Stomach (tissue), 9 donors: ENCODE data around the gene BRD9. TPM values are rescaled to one million over a fixed set of nuclear protein-coding genes. Genes with fewer than 3 reads are reported as not detected.
"Not testable (repeated sequence)": the region's sequence is repeated elsewhere in the genome, so short reads cannot be mapped to it uniquely, and the experiment has no call there.

Experiments
- DNase-seq, 2 donors: peaks; one replicate each; pipeline versions ENCODE4 v3.0.0 to v3.0.0-alpha.2; 2013 to 2019
- H3K27ac ChIP-seq, 5 donors: fragments of 200-600 bp in 4 of 5; sonication (generic) in 4 of 5; one replicate each; pipeline ENCODE4 v1.5.1; 2013 to 2019; ENCODE audit warnings: mild to moderate bottlenecking in 1 of 5, moderate library complexity in 1 of 5
- H3K27me3 ChIP-seq, 3 donors: fragments of 200-600 bp; sonication (generic); one replicate each; pipeline ENCODE4 v1.5.1; 2017 to 2019; ENCODE audit warnings: mixed run types in 1 of 3
- H3K36me3 ChIP-seq, 4 donors: fragments of 200-600 bp; sonication (generic); 1 replicate in 3 of 4; 2 replicates in 1 of 4; pipeline ENCODE4 v1.5.1; 2016 to 2019
- H3K4me1 ChIP-seq, 4 donors: fragments of 200-600 bp; sonication (generic); one replicate each; pipeline ENCODE4 v1.5.1; 2016 to 2019
- H3K4me3 ChIP-seq, 4 donors: fragments of 200-600 bp; sonication (generic) in 3 of 4; one replicate each; pipeline ENCODE4 v1.5.1; 2016 to 2019; ENCODE audit warnings: mild to moderate bottlenecking in 1 of 4
- H3K9me3 ChIP-seq, 4 donors: fragments of 200-600 bp; sonication (generic); one replicate each; pipeline ENCODE4 v1.5.1; 2016 to 2019
- EP300 ChIP-seq: sonication (generic); formaldehyde crosslinking; IDR thresholded peaks from one replicate; pipeline ENCODE4 v1.6.1; 2017; ENCODE audit warnings: antibody characterized with exemption
- POLR2A ChIP-seq, 4 donors: fragments of 450-650 bp; IDR thresholded peaks; one replicate each; pipeline ENCODE4 v1.6.1; 2016; ENCODE audit warnings: antibody characterized with exemption in 4 of 4, control low read depth in 2 of 4, mild to moderate bottlenecking in 1 of 4, moderate library complexity in 1 of 4
- POLR2AphosphoS5 ChIP-seq, 3 donors: sonication (generic); formaldehyde crosslinking; IDR thresholded peaks; one replicate each; pipeline ENCODE4 v1.6.1; 2016; ENCODE audit warnings: antibody characterized with exemption in 3 of 3
- WGBS, 5 donors: extraction: QIAGEN DNeasy Blood & Tissue Kit in 3 of 5; methylation state at CpG; one replicate each; pipeline versions ENCODE4 v1.1.5 to v1.1.7; 2013 to 2018; 5-methylcytosine and 5-hydroxymethylcytosine counted together
- intact Hi-C: fragments of 100-400 bp; cut with DNase I; formaldehyde crosslinking; loops from one replicate; pipeline ENCODE4 v1.15.1; 2023; ENCODE audit warnings: low total_unique reads
- polyA plus RNA-seq, 3 donors: library from polyadenylated mRNA; stranded (reverse); fragments of 200-250 nt; gene quantifications; one replicate each; pipeline ENCODE4 v1.2.3, GENCODE V29; 2013
- total RNA-seq, 5 donors: library from RNA; depleted of rRNA; stranded (reverse); fragments of >200 nt; gene quantifications; one replicate each; pipeline versions ENCODE4 v1.1.0 to v1.2.3, GENCODE V29; 2014 to 2016
- TF ChIP-seq, protein P1 (sequence below), 7 experiments: fragments of 450-650 bp in 4 of 7; fragments of 200-600 bp in 3 of 7; sonication (generic) in 3 of 7; IDR thresholded peaks; one replicate each; pipeline ENCODE4 v1.5.1; 2016 to 2019; ENCODE audit warnings: antibody characterized with exemption in 7 of 7, control low read depth in 2 of 7, mild to moderate bottlenecking in 1 of 7
- donor health status: healthy with polysubstance abuse.
- donor health status: Bipolar disorder and iron deficiency.
- donor health status: healthy.

Gene BRD9
- total and polyA plus RNA-seq, 8 donors = 16.2 to 152 (median 40.0) TPM

DNA sequence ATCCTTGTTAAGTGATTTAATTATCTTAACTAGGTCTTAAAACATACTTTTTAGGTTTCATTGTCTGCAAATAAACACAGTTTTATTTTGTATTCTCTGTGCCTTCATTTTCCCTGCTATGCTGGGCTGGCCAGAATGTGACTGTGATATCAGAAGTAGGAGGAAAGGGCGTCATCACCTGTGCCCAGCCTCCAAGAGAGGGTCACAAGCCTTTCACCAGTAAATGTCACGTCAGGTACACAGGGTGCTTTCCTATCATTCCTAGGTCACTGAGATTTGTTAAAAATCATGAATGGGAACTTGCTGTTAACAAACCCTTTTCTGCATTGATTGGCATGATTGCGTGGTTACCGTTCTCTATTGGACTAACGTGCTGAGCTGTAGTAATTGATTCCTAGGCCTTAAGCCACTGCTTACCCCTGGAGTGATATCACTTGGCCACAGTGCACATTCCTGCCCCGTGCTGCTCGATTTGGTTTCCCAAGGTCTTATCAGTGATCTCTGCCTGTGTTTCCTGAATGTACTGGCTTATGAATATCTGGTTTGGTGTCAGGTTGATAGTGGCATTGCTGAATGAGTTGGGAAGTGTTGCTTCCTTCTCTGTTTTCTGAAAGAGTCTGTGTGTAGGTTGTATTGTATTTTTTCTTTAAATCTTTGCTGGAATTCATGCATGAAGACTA, 56.5 kb downstream of the BRD9 start:
- Histone ChIP-seq H3K4me1 (peaks cover 0 to 14% (median 3%) of the 10 kb centered on the region in 4 donors), H3K27ac (peak overlapping the region in 3 of 5 donors; percentile 52 to 58 (median 56))
- H3K4me3 ChIP-seq, H3K9me3 ChIP-seq, H3K27me3 ChIP-seq, H3K36me3 ChIP-seq, intact Hi-C loops: not testable (repeated sequence)
- 22 to 44% (median 39%) methylated on average over 7 of the region's 7 CpGs for WGBS, 5 donors
- peak in 1 of 3 donors; percentile 20 for TF ChIP-seq POLR2AphosphoS5 (IDR thresholded peaks at IDR 0.05)
- peak; percentile 54 to 59 for DNase-seq

DNA sequence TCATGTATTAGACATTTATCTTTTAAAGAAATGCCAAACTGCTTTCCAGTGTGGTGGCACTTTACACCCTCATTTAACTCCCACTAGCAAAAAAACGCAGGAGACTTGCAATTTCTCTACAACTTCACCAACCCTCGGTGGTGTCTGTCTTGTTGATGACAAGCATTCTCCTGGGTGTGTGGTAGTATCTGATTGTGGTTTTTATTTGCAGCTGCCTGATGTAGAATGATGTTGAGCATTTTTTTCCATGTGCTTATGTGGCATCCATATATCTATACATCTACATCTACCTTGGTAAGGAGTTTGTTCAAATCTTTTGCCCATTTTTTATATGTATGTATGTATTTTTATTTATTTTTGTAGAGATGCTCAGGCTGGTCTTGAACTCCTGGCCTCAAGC, 58.6 kb downstream of the BRD9 start:
- H3K27ac ChIP-seq, H3K4me3 ChIP-seq, H3K27me3 ChIP-seq, H3K9me3 ChIP-seq, H3K36me3 ChIP-seq, intact Hi-C loops, DNase-seq: not testable (repeated sequence)
- 74 to 86% (median 80%) methylated on average over 2 of the region's 2 CpGs for WGBS, 5 donors
- H3K4me1 ChIP-seq = peaks cover 0 to 14% (median 3%) of the 10 kb centered on the region in 4 donors

DNA sequence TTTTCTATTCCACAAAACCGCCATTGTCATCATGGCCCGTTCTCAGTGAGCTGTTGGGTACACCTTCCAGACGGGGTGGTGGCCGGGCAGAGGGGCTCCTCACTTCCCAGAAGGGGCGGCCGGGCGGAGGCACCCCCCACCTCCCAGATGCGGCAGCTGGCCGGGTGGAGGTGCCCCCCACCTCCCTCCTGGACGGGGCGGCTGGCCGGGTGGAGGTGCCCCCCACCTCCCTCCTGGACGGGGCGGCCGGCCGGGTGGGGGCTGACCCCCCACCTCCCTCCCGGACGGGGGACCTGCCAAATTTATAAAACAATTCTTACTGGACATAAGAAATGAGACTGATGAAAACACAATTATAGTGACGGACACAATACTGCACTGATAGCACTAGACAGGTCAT, 64.4 kb downstream of the BRD9 start:
- WGBS, 5 donors = 94 to 99% (median 95%) methylated on average over 16 to 19 of the region's 19 CpGs
- DNase-seq, intact Hi-C loops, H3K4me3 ChIP-seq, H3K9me3 ChIP-seq, H3K4me1 ChIP-seq, H3K27ac ChIP-seq, H3K27me3 ChIP-seq: not testable (repeated sequence)
- H3K36me3 ChIP-seq = peaks cover 0 to 19% (median 4%) of the 10 kb centered on the region in 4 donors

DNA sequence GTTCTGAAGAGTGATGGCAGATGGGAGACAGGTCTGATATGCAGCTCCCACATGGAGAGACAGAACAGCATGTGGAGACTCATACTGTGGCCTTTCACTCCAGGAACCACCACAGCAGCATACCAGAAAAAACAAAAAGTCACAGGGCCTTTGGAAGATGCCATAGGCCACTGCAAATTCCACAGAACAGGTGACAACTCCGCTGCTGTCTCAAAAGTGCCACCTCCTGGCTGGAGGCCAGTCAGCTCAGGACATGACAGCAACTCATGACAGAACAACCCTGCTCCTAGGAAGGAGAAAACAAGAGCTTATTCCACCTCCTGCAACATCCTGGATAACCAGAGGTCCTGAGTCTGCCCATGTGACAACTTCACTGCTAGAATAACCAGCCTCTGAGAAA, 67.1 kb downstream of the BRD9 start:
- WGBS, 5 donors = 0 to 64% (median 36%) methylated on average over 1 of the region's 1 CpG
- H3K9me3 ChIP-seq, DNase-seq, H3K4me3 ChIP-seq, H3K27ac ChIP-seq, intact Hi-C loops, H3K4me1 ChIP-seq, H3K27me3 ChIP-seq: not testable (repeated sequence)
- H3K36me3 ChIP-seq = peaks cover 0 to 30% (median 4%) of the 10 kb centered on the region in 4 donors

DNA sequence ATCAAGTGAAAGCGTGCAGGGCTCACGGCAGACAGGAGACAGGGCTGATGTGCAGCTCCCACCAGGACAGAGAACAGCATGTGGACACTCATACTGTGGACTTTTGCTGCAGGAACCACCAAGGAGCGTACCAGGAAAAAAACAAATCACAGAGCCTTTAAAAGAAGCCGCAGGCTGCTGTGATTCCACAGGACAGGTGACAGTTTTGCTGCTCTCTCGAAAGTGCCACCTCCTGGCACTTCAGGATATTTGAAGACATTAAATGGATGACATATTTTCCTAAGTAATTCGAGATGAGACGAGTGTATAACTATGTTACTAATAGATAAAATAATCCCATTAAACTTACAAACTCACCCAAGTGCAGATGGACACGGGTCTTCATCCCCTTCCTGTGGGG, 71.1 kb downstream of the BRD9 start:
- H3K9me3 ChIP-seq = no peaks in the 10 kb centered on the region
- intact Hi-C loops = no loop called here
- 75 to 84% (median 81%) methylated on average over 8 of the region's 8 CpGs; no CpG with 5 or more reads in 1 of the 5 donors for WGBS, 5 donors
- H3K27me3 ChIP-seq = no peaks in the 10 kb centered on the region
- DNase-seq = no peak
- TF ChIP-seq POLR2A (IDR thresholded peaks at IDR 0.05) (no peak), EP300 (no peak), POLR2AphosphoS5 (IDR thresholded peaks at IDR 0.05) (no peak)
- TF ChIP-seq, protein P1, sequence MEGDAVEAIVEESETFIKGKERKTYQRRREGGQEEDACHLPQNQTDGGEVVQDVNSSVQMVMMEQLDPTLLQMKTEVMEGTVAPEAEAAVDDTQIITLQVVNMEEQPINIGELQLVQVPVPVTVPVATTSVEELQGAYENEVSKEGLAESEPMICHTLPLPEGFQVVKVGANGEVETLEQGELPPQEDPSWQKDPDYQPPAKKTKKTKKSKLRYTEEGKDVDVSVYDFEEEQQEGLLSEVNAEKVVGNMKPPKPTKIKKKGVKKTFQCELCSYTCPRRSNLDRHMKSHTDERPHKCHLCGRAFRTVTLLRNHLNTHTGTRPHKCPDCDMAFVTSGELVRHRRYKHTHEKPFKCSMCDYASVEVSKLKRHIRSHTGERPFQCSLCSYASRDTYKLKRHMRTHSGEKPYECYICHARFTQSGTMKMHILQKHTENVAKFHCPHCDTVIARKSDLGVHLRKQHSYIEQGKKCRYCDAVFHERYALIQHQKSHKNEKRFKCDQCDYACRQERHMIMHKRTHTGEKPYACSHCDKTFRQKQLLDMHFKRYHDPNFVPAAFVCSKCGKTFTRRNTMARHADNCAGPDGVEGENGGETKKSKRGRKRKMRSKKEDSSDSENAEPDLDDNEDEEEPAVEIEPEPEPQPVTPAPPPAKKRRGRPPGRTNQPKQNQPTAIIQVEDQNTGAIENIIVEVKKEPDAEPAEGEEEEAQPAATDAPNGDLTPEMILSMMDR (IDR thresholded peaks at IDR 0.05) = no peak
- peaks cover 0 to 36% (median 4%) of the 10 kb centered on the region in 4 donors for H3K36me3 ChIP-seq
- H3K4me1 ChIP-seq = no peaks in the 10 kb centered on the region
- no peak overlapping the region for H3K27ac ChIP-seq
- no peak overlapping the region for H3K4me3 ChIP-seq

DNA sequence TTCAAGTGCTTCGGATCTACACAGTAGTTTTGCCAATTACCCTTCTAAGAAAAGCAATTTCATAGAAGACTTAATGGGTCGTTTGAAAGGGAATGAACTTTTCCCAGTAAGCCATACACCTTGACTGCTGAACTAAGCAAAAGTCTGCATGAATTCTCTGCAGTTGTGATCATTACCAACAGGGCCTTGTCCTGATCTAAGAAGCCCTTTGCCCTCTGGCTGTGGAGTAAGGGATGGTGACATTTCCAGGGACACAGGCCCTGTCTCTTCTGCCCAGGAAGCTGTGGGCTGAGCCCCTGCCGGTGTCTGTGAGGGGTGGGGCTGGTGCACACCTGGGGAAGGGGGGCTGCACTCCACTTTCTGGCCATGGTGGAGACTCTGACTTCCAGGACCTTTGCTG, 72.4 kb downstream of the BRD9 start:
- no peaks in the 10 kb centered on the region for H3K4me1 ChIP-seq
- TF ChIP-seq POLR2A (IDR thresholded peaks at IDR 0.05) (no peak), POLR2AphosphoS5 (IDR thresholded peaks at IDR 0.05) (no peak), EP300 (no peak)
- TF ChIP-seq, protein P1 (IDR thresholded peaks at IDR 0.05) = no peak
- H3K36me3 ChIP-seq = peaks cover 0 to 32% (median 4%) of the 10 kb centered on the region in 4 donors
- no peak overlapping the region for H3K4me3 ChIP-seq
- 70 to 83% (median 81%) methylated on average over 3 of the region's 3 CpGs; no CpG with 5 or more reads in 1 of the 5 donors for WGBS, 5 donors
- intact Hi-C loops = no loop called here
- H3K27me3 ChIP-seq = no peaks in the 10 kb centered on the region
- H3K27ac ChIP-seq = no peak overlapping the region
- no peak for DNase-seq
- peaks cover 0 to 6% (median 3%) of the 10 kb centered on the region in 4 donors for H3K9me3 ChIP-seq
